HS-27A (cell line): ENCODE results near the gene SLC9A7.
A peak's percentile ranks its signal among the peaks of the same experiment; 100 is the strongest.

ENCODE experiments used
- DNase-seq: peaks from one replicate; pipeline ENCODE4 v3.0.0-alpha.2; 2012; ENCODE audit warnings: low read depth, missing footprints

Gene SLC9A7

DNA sequence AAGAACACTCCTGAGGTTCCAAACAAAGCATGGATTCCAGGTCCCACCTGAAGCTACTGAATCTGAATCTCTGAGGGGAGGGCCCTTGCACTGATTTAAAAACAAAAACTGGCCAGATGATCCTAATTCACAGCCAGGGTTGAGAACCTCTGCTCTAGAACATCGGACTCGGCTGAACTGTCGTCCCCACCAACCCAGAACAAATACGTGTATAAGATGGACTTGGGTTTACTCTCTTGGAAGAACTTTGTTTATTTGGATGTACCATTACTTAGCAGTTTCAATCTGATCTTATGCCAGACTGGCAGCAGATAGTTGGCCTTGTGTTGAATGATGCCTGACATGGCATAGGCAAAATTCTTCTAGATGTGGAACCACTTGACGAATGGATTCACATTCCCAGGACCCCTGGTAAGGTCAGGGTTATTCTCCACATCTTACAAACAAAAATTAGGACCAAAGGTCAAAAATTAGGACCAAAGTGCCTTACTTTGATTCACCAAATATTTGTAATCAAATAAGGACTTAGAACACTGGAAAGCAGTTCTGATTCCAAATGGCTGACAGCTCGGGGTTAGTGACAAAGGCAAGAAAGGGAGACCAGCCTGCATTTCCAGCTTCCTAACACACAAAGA is 156.3 kb downstream of the SLC9A7 start:
- DNase-seq, result no peak

DNA sequence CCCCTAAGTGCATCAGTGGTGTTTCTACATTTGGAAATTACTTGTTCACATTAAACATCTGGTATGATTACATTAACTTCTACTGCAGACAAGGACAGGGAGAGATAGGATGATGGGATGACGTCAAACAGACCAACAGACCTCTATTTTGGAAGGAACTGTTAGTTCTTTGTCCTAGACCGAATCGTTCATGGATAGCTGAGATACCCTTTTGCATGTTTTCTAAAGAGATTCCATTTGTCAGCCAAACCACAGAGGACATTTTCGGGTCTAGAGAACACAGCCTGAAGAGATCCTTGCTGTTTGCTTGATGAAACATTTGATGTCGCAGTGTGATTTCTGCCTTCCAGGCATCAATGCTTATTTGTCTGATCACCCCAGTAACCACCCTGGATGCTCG is 157.6 kb downstream of the SLC9A7 start:
- no peak for DNase-seq

DNA sequence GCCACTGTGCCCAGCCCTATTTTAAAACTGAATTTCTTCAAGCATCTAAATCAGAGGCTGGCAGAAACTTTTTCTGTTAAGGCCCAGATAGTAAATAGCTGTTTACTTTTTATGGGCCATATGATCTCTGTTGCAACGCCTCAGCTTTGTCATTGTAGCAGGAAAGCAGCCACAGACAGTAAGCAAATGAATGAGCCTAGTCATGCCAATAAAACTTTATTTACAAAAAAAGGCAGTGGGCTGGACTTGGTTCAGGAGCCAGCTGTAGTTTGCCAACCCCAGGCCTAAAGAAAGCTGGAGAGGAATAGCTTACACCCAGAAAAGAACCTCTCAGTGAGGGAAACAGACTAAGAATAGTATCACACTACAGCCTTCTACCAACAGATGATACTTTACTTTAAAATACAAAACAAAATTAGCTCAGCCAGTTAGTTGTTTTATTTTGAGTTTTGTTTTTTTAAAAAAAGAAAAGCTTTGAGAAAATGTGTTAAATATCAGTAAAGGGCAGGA is 159.8 kb downstream of the SLC9A7 start:
- DNase-seq, result no peak

DNA sequence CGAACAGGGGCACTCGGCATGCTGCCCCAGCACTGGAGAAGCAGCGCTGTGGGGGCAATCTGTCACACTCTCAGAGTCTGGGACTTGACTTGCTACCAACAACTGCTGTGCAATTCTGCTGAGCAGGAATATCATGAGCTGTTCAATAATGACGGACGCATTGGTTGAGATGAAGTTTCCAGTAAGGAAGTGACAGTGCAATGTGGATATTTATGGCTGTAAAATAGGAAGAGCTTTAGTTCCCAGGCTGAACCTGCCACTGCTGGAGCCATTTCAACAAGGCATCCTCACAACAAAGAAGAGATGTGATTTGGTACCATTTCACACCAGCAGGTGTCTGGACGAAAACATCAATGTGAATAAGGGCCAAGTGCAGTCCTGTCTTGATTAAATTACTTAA is 161.1 kb downstream of the SLC9A7 start:
- no peak for DNase-seq

DNA sequence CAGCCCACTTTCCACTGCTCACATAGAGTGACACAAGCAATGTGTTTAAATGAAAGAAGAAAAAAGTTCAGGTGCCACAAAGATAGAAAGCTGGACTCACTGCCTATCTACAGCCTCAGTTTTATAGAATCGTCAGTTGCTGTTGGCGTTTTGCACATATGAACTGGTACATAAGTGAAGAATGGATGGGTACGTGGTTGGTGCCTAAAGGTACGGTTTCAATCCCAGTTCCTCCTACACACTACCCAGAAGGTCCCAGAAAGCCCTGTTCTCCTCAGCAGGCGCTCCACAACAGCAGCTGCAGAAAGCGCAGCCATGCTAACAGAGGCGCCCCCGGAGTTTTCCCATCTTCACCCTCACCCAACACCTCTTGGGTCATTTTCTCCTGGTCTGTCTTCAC is 161.7 kb downstream of the SLC9A7 start:
- DNase-seq, result no peak

DNA sequence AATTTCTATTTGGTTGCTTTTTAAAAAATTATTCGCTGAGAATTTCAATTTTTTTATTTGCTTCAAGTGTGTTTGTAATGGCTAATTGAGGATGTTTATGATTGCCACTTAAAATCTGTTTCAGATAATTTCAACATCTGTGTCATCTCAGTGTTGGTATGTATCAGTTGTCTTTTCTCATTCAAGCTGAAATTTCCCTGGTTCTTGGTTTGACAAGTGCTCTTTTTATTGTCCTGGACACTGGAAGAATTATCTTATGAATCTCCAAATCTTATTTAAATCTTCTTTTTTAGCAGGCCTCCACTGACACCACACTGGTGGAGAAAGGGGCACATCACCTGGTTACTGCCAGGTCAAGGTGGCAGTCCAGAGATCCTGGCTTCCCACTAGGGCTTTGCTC is 163.8 kb downstream of the SLC9A7 start:
- no peak for DNase-seq

DNA sequence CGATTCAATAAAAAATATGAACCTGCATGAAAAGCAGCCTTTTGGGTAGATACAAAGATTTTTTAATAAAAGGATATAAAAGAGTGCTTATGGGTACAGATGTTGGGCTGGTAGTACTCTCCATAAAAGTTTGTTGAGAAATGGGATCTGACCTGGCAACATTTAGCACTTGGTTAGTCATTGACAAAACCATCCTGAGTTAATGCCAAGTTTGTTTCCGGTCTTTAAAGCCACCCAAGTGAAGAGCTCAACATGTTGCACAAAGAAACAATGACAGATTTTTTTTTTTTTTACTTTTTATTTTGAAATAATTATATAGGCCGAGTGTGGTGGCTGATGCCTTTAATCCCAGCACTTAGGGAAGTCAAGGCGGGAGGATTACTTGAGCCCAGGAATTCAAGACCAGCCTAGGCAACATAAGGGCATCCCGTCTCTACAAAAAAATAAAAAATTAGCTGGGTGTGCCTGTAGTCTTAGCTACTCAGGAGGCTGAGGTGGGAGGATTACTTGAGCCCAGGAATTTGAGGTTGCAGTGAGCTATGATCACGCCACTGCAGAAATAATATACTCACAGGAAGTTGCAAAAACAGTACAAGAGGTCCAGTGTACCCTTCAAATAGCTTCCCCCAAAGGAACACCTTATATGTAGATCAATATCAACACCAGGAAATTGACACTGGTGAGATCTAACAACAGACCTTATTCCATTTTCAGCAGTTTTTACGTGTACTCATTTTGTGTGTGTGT is 168.8 kb downstream of the SLC9A7 start:
- DNase-seq, result no peak

DNA sequence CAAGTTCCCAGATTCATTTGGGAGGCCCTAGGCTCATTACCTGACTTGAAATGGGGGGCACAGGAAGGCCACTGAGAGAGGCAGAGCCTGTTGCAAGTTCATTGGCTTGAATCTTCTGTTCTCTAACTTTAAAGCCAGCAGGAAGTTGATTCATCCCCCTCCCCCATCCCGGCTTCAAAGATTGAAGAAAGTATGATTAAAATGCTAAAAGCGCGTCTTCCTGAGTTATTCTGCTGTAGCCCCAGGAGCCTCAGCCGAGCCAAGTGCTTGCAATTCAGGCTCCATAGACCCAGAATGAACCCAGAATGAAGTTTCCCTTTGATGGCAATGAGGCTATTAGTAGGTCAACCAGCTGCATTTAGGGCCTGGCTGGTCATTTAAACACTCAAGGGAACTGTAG is 170.7 kb downstream of the SLC9A7 start:
- no peak for DNase-seq

DNA sequence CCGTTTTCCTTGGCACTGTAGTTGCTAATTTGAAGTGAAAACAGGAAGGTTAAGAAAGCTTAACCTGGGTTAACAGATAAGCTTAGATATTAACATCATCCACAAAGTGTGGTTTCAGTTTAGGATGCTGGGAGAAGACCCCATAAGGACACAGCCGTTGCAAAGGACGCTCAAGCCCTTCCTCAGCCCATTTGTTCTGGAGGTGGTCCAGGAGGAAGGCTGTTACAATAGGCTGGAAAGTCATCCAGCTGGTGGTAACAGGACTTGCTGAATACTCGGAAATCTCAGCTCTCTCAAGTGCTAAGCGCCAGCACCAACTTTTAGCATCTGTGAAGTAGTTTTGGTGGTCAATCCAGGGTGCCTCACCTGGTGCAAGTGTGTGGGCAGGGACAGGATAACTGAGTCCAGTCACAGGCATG is 171.2 kb downstream of the SLC9A7 start:
- no peak for DNase-seq

DNA sequence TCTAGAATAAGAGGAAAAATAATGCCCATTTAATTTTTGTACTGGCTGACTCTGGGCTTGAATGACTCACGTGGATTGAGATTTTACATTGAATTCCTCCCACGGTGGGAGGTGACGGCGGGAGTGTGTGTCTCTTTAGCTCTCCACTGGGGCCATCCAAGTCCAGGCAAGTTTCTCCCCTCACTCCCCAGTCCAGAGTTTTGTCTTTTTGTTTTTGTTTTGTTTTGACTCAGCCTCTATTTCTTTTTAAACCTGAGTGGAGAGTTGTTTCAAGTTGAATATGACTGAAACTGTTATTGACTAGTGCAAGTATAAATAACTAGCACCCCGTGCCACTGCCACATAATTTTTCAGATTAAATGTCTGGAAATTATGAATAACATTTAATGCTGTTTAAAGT is 171.8 kb downstream of the SLC9A7 start:
- no peak for DNase-seq

DNA sequence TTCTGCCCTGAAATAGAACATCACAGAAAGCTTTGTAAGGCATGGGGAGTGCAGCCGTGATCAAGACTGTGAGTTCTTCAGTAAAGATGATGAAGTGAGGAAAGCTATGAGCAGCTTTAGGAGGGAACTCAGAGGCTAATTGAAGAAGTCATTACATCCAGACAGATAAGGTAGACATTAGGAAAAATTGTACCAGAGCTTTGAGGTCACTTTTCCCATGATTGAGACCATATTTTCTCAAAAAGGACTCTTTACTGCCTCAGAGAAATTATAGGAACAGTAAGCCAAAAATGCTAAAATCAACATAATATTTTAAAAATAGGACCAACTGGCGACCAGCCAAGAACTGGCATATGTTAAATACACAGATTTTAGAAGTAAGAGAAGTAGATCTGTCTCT is 174.2 kb downstream of the SLC9A7 start:
- no peak for DNase-seq

DNA sequence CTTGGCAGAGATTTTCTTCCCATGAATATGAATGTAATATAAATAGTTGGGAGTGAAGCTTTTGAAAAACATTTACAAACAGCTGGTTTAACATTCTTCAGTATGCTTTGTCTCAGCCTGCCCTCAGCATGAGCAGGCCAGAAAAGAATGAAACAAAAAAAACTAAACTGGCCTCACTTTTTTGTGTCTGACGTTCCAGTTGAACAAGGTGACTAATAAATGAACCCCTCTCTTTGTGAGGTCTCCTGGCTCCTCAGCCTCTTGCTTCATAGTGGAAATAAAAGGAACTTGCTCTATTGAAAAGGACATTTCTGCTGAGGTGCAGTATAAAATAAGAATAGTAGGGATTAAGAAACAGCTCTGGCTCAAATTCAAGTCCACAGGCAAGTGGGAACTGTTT is 176.0 kb downstream of the SLC9A7 start:
- DNase-seq, result peak; percentile 50

DNA sequence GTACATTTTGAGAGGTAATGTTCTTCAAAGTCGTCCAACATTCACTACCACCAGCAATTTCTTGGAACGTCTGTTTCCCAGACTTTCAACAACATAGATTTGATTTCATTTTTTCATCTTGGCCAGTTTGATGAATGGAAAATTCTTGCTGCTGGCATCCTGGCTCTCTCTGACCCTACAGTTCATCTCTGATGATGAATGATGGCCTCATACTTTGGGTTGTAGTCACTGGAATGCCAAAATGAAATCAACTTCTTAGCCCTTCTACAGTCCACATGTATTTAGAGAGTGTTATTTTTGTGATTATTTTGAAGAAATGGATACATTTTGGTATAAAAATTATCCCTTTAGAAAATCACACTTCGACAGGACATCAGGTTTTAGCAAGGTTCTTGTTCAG is 176.6 kb downstream of the SLC9A7 start:
- DNase-seq, result no peak

DNA sequence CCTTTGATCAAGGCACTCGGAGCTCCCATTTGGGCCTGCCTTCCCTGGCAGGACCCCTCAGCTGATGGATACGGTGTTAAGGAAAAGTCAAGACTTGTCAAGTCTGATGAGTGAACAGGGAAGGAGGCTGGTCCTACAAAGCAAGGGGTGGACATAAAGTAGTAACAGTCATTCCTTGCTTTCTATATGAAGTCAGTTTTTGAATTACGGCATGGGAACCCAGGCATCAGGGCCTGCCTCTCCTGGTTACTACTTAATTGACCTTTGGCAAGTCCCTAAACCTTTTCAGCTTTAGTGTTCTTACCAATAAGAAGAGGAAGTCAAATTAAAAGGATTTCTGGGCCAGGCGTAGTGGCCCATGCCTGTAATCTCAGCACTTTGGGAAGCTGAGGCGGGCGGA is 178.3 kb downstream of the SLC9A7 start:
- no peak for DNase-seq

DNA sequence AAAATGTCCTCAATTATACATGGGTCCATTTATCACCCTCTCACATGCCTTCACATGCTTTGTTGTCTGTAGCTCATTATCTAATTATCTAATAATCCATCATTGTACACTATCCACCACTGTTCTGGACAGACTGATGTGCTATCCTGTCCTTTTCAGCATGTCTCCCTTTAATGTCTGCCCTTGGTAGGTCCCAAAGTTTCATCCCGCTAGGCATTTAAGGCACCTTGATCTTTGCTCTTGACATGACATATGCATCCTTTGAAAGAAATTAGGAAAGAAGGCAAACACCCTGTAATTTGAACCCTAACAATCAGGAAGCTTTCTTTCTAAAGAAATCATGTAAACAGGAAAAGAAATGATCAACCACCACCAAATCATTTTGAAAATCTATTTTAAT is 179.7 kb downstream of the SLC9A7 start:
- DNase-seq, result no peak

DNA sequence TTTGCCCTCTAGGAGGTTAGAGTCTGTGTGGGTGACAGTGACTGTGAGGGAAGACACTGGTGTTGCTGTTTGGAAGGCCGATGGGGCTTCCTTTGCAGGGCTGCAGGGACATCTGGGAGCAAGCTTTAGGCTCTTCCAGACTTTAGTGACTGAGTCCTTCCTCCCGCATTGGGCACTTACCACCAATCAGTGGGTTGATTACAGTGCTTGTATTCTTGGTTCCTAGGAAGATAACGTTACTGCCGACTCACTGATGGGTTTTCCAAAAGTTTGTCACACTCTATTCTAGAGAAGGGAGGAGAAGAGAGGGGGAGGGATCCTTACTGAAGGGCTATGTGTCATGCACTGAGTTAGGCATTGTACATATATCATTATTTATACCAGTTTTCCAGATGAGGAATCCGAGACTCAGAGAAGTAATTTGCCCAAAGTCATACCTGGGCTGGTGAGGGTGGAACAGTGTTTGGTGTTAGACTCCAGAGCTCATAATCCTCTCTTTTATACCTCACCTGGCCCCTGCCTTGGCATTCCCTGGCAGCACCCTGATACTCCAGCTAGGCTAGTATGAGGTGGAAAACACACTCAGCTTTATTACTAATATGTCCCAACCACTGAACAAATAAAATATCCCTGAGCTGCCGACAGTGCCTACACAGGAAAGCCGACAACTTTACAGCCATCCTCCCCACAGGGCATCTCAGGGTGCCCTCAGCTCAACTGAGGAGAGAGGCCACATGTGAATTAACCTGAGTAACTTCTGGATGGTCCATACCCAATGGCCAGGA is 181.5 kb downstream of the SLC9A7 start:
- DNase-seq, result no peak

DNA sequence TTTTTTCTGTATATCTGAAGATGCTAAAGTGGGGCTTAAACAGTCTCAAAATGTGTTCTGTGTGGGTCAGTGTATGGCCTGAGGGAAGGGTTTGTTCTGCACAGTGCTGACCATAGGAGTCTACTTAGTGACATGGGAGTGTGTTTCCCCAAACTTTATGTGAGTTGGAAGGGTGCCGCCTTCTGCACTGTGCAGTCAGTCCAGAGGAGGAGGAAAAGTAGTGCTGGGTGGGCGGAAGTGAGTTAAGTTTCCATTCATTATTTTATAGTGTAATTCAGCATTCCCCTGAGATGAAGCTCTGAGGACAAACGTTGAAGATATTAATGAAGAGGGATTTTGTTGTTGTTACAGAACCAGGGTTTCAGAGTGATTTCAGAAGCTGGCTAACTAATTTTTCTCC is 182.5 kb downstream of the SLC9A7 start:
- DNase-seq, result no peak

DNA sequence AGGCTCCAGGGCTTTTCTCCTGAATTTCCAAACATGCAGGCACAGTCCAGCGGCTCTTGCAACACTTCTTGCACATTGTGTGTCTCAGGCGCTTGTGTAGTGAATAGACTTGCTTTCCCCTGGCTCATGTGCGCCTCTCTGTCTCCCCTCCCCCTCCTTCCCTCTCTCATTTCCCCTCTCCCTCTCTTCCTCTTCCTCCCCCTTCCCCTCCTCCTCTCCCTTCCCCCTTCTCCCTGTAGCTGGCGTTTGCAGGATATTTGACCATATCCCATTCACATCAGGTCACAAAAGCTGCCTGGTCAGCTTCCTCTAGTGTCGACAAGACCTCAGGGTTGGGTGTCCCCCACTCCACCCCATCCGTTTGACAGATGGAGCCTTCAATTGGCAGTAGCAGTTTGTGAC is 182.9 kb downstream of the SLC9A7 start:
- DNase-seq, result no peak

DNA sequence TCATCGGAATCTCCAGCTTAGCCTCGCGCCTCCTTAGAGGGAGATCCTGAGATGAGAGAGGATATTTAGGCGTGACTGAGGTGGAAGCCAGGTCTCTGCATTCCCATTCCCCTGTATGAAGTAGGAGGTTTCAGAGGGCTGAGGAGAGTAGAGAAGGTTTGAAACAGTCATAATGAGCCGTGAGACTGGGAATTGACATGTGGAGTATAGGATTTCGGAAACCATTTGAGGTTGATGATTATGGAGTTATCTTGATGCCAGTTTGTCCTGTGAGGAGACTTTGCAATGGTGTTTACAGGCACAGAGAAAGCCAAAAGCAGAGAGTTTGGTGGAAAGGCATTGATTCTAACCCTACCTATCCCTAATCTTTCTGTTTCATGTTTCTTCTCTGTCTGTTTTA is 183.3 kb downstream of the SLC9A7 start:
- no peak for DNase-seq

DNA sequence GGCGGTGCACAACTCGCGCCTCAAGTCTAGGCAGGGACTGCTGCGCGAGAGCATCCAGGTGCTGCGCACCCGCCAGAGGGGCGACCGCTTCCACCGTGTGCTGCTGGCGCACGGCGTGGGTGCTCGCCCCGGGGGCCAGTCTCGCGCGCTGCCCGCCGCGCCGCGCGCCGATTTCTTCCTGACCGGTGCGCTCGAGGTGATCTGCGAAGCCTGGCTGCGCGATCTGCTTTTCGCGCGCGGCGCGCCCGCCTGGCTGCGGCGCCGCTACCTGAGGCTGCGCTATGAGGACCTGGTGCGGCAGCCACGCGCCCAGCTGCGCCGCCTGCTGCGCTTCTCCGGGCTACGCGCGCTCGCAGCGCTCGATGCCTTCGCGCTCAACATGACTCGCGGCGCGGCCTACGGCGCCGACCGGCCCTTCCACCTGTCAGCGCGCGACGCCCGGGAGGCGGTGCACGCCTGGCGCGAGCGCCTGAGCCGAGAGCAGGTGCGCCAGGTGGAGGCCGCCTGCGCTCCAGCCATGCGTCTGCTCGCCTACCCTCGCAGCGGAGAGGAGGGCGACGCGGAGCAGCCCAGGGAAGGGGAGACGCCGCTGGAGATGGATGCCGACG is 184.0 kb downstream of the SLC9A7 start:
- no peak for DNase-seq

DNA sequence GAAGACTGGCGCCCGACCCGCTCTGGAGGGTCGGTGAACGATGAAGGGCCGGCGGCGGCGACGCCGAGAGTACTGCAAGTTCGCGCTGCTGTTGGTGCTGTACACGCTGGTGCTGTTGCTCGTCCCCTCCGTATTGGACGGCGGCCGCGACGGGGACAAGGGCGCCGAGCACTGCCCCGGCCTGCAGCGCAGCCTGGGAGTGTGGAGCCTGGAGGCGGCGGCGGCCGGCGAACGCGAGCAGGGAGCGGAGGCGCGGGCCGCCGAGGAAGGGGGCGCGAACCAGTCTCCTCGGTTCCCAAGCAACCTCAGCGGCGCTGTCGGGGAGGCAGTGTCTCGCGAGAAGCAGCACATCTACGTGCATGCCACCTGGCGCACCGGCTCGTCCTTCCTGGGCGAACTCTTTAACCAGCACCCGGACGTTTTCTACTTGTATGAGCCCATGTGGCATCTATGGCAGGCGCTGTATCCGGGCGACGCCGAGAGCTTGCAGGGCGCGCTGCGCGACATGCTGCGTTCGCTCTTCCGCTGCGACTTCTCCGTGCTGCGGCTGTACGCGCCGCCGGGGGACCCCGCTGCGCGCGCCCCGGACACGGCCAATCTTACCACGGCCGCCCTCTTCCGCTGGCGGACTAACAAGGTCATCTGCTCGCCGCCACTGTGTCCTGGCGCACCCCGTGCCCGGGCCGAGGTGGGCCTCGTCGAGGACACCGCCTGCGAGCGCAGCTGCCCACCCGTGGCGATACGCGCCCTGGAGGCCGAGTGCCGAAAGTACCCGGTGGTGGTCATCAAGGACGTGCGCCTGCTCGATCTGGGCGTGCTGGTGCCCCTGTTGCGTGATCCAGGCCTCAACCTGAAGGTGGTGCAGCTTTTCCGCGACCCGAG is 184.8 kb downstream of the SLC9A7 start:
- DNase-seq, result no peak
